GM12878 (cell line): ENCODE measurements around the gene RASIP1. TPM values are rescaled to one million over a fixed set of nuclear protein-coding genes. Genes with fewer than 3 reads are reported as not detected.

Source experiments
- ATAC-seq: fragments of 200-7000 bp; cut with Tn5 transposase; 3 replicates; pipeline ENCODE4 v1.9.1; 2020; ENCODE audit warnings: mild to moderate bottlenecking, moderate library complexity
- BruUV-seq: library from RNA; stranded (reverse); fragments of 400-500 nt; replicated peaks from 2 replicates; lab custom pipeline; 2021; lab: Mats Ljungman, UMichigan
- CTCF ChIA-PET: fragments of 300-600 bp; sonication (Branson Sonifier 250); formaldehyde crosslinking; extraction: SDS; loops from one replicate; lab custom pipeline; 2021; ENCODE audit warnings: inconsistent platforms; lab: Yijun Ruan, JAX
- POLR2A ChIA-PET: fragments of 350-600 bp; formaldehyde crosslinking; extraction: SDS; loops from one replicate; lab custom pipeline; 2021; ENCODE audit warnings: inconsistent platforms; lab: Charles Lee
- RAD21 ChIA-PET: fragments of 300-600 bp; sonication (Branson Sonifier 250); formaldehyde crosslinking; loops from one replicate; lab custom pipeline; 2023; ENCODE audit warnings: antibody characterized with exemption; ENCODE audit not compliant: unreplicated experiment; lab: Charles Lee
- SMC1A ChIA-PET: fragments of 300-600 bp; sonication (Branson Sonifier 250); formaldehyde crosslinking; loops from one replicate; lab custom pipeline; 2023; ENCODE audit not compliant: unreplicated experiment, uncharacterized antibody; lab: Charles Lee
- DNase-seq: peaks from one replicate; pipeline ENCODE4 v3.0.0-alpha.2; 2011; ENCODE audit warnings: low read depth, low spot score
- FAIRE-seq: peaks from 3 replicates; lab custom pipeline; 2011; peaks lifted over from hg19 to GRCh38; lab: Jason Lieb, UNC
- H2AFZ ChIP-seq: 2 replicates; pipeline ENCODE4 v1.6.0; 2011; ENCODE audit warnings: low read depth, low read length, control low read depth; ENCODE audit not compliant: control insufficient read depth
- H3K27ac ChIP-seq: 2 replicates; pipeline ENCODE4 v1.5.1; 2011; ENCODE audit warnings: control low read depth; ENCODE audit not compliant: control insufficient read depth, insufficient read depth
- H3K27me3 ChIP-seq, 2 experiments: replicated peaks in 1 of 2; 2 replicates each; pipeline versions ENCODE4 v1.6.0 to v1.6.1; 2011; ENCODE audit warnings: low read length in 1 of 2; ENCODE audit not compliant: control insufficient read depth in 2 of 2, insufficient read depth in 2 of 2
- H3K36me3 ChIP-seq, 2 experiments: 2 replicates each; pipeline ENCODE4 v1.5.1; 2011; ENCODE audit warnings: low read length in 1 of 2; ENCODE audit not compliant: control insufficient read depth in 2 of 2, insufficient read depth in 2 of 2
- H3K4me1 ChIP-seq: 2 replicates; pipeline ENCODE4 v1.6.1; 2011; ENCODE audit warnings: mild to moderate bottlenecking, low read length, moderate library complexity, mixed read lengths; ENCODE audit not compliant: control insufficient read depth, insufficient read depth
- H3K4me2 ChIP-seq: 2 replicates; pipeline ENCODE4 v1.6.0; 2011; ENCODE audit warnings: control low read depth; ENCODE audit not compliant: control insufficient read depth, insufficient read depth
- H3K4me3 ChIP-seq: fragments of 200-600 bp; sonication (generic); 2 replicates; pipeline ENCODE4 v1.5.1; 2016
- H3K79me2 ChIP-seq: 2 replicates; pipeline ENCODE4 v1.6.0; 2011; ENCODE audit warnings: low read length; ENCODE audit not compliant: control insufficient read depth, insufficient read depth
- H3K9ac ChIP-seq: 2 replicates; pipeline ENCODE4 v1.8.0; 2011; ENCODE audit warnings: low read length, control low read depth, mixed read lengths; ENCODE audit not compliant: control insufficient read depth, insufficient read depth
- H3K9me3 ChIP-seq: replicated peaks from 3 replicates; pipeline ENCODE4 v1.5.1; 2011; ENCODE audit warnings: mild to moderate bottlenecking, low read length; ENCODE audit not compliant: control insufficient read depth, insufficient read depth
- H4K20me1 ChIP-seq: 2 replicates; pipeline ENCODE4 v1.6.0; 2011; ENCODE audit not compliant: control insufficient read depth, insufficient read depth
- BCLAF1 ChIP-seq: fragments of 450-650 bp; IDR thresholded peaks from 2 replicates; pipeline ENCODE4 v1.6.1; 2017; ENCODE audit warnings: antibody characterized with exemption, mild to moderate bottlenecking, moderate library complexity
- E4F1 ChIP-seq: fragments of 450-650 bp; IDR thresholded peaks from 2 replicates; pipeline ENCODE4 v1.6.1; 2018; ENCODE audit warnings: borderline replicate concordance, mild to moderate bottlenecking; ENCODE audit not compliant: partially characterized antibody
- GATAD2B ChIP-seq: fragments of 450-650 bp; conservative IDR thresholded peaks from 2 replicates; pipeline ENCODE4 v1.6.1; 2017; ENCODE audit warnings: low read depth, mild to moderate bottlenecking, moderate library complexity
- HCFC1 ChIP-seq: fragments of 150-350 bp; IDR thresholded peaks from 2 replicates; pipeline ENCODE4 v1.6.1; 2014; ENCODE audit warnings: low read length
- HSF1 ChIP-seq: fragments of 150-350 bp; IDR thresholded peaks from 2 replicates; pipeline ENCODE4 v1.6.1; 2014; ENCODE audit warnings: mild to moderate bottlenecking, low read depth, low read length
- KLF5 ChIP-seq: fragments of 450-650 bp; IDR thresholded peaks from 2 replicates; pipeline ENCODE4 v1.6.1; 2014; ENCODE audit warnings: mild to moderate bottlenecking; ENCODE audit not compliant: partially characterized antibody
- MEF2A ChIP-seq: IDR thresholded peaks from 2 replicates; pipeline ENCODE4 v1.6.1; 2011; ENCODE audit warnings: low read depth, mild to moderate bottlenecking, low read length, moderate library complexity; ENCODE audit not compliant: insufficient read depth
- MXI1 ChIP-seq: fragments of 150-350 bp; IDR thresholded peaks from 2 replicates; pipeline ENCODE4 v1.6.1; 2011; ENCODE audit warnings: low read depth, mild to moderate bottlenecking, inconsistent platforms, low read length, improper control_type of control experiment
- NRF1 ChIP-seq: conservative IDR thresholded peaks from 2 replicates; pipeline ENCODE4 v1.6.1; 2011; ENCODE audit warnings: mild to moderate bottlenecking, low read depth, low read length, improper control_type of control experiment
- SIX5 ChIP-seq: IDR thresholded peaks from 2 replicates; pipeline ENCODE4 v1.6.1; 2011; ENCODE audit warnings: mild to moderate bottlenecking, low read depth, low read length, moderate library complexity; ENCODE audit not compliant: severe bottlenecking
- SMAD1 ChIP-seq: fragments of 450-650 bp; IDR thresholded peaks from 2 replicates; pipeline ENCODE4 v1.6.1; 2018; ENCODE audit warnings: mild to moderate bottlenecking, low read depth; ENCODE audit not compliant: partially characterized antibody
- USF2 ChIP-seq: IDR thresholded peaks from 2 replicates; pipeline ENCODE4 v1.6.1; 2011; ENCODE audit warnings: low read depth, low read length, improper control_type of control experiment, borderline replicate concordance
- ZBTB33 ChIP-seq: fragments of 450-650 bp; IDR thresholded peaks from 2 replicates; pipeline ENCODE4 v1.6.1; 2017; ENCODE audit warnings: mild to moderate bottlenecking
- WGBS: methylation state at CpG from one replicate; pipeline ENCODE4 v1.1.6; 2016; ENCODE audit warnings: low lambda C conversion rate; ENCODE audit not compliant: insufficient replicate concordance, insufficient coverage; ENCODE audit errors: missing lambda C conversion rate; 5-methylcytosine and 5-hydroxymethylcytosine counted together
- in situ Hi-C: fragments of 300-500 bp; cut with MboI; formaldehyde crosslinking; loops from 9 replicates; pipeline ENCODE4 v1.14.3; 2018; ENCODE audit warnings: mixed read lengths
- intact Hi-C: fragments of 100-400 bp; cut with micrococcal nuclease; formaldehyde crosslinking; loops from one replicate; pipeline ENCODE4 v1.14.2; 2022; ENCODE audit not compliant: unreplicated experiment
- polyA plus RNA-seq, 11 experiments: library from polyadenylated mRNA; depleted of rRNA in 4 of 11; unstranded in 6 of 11; stranded (reverse) in 5 of 11; fragments of >200 nt; fragmentation: Nextera tagmentation in 4 of 11; fragmentation: Illumina TruSeq in 1 of 11; extraction: Ambion mirVana in 4 of 11; extraction: Trizol in 1 of 11; gene quantifications; 1 replicate in 1 of 11; 2 replicates in 10 of 11; pipeline versions ENCODE4 v1.2.1 to v1.2.3, GENCODE V29; 2011 to 2016; ENCODE audit warnings: inconsistent platforms in 2 of 11, missing spikeins in 2 of 11, low read depth in 1 of 11
- total RNA-seq, 4 experiments: library from RNA; depleted of rRNA in 3 of 4; stranded (reverse); fragments of >200 nt in 3 of 4; fragmentation: Illumina TruSeq in 1 of 4; extraction: Trizol in 1 of 4; gene quantifications; 2 replicates each; pipeline versions ENCODE4 v1.2.1 to v1.2.3, GENCODE V29; 2013 to 2021

Gene RASIP1
- total and polyA plus RNA-seq, 10 of the 15 experiments (the other 5 are each of a cell fraction or from before 2014, with no cell fraction given), result 0.08 TPM; not detected in 9

- RAD21 ChIA-PET, result no interaction called here
- WGBS, result 73% methylated on average over 43 of the region's 45 CpGs
- peaks cover 0 to 2% of the 10 kb centered on the region in 2 experiments; a peak in 2 of 4 replicates for H3K27me3 ChIP-seq
- no peaks in the 10 kb centered on the region for H3K79me2 ChIP-seq
- H3K9me3 ChIP-seq, result no peaks in the 10 kb centered on the region
- FAIRE-seq (no peak), DNase-seq (no peak), ATAC-seq (no peak)
- SMC1A ChIA-PET, result no interaction called here
- H2AFZ ChIP-seq, result no peak overlapping the region
- no peak overlapping the region for H3K9ac ChIP-seq
- no peak overlapping the region for H3K27ac ChIP-seq
- in situ Hi-C loops (no loop called here), intact Hi-C loops (no loop called here)
- H4K20me1 ChIP-seq, result no peaks in the 10 kb centered on the region
- peaks cover 3% of the 10 kb centered on the region; the same call in 1 of the 2 replicates for H3K4me1 ChIP-seq
- CTCF ChIA-PET, result interaction anchor here (0.7 kb wide), 1 partner anchor 449 kb away, joined by 3 read pairs; no protein-coding TSS in a partner anchor
- H3K36me3 ChIP-seq, result no peaks in the 10 kb centered on the region
- no peak overlapping the region for H3K4me2 ChIP-seq
- POLR2A ChIA-PET, result no interaction called here
- BruUV-seq, result no TSS peak
- no peak overlapping the region for H3K4me3 ChIP-seq
- TF ChIP-seq ZBTB33 (peak; percentile 87; the same call in 1 of the 2 replicates), USF2 (no peak), KLF5 (no peak), MXI1 (no peak), SMAD1 (no peak), SIX5 (no peak), E4F1 (no peak), GATAD2B (peak; percentile 45; the same call in 1 of the 2 replicates), MEF2A (no peak), NRF1 (no peak), HSF1 (no peak), BCLAF1 (no peak), HCFC1 (no peak)
Observed at GRCh38 chr19:48680436-48681126, 59.8 kb downstream of the RASIP1 start.
